H1 (cell line): ENCODE measurements around the gene GMNN.

Source experiments
- CEBPB ChIP-seq: IDR thresholded peaks from 2 replicates; pipeline ENCODE4 v1.6.1; 2012; ENCODE audit warnings: low read depth, low read length
- CTCF ChIP-seq, 3 experiments: IDR thresholded peaks; 1 replicate in 2 of 3; 2 replicates in 1 of 3; pipeline versions ENCODE4 v1.5.1 to v1.6.1; 2011; ENCODE audit warnings: low read length in 3 of 3, mild to moderate bottlenecking in 3 of 3, inconsistent platforms in 2 of 3, low read depth in 1 of 3, moderate library complexity in 1 of 3; ENCODE audit not compliant: insufficient read depth in 1 of 3; ENCODE audit errors: control extremely low read depth in 1 of 3
- EP300 ChIP-seq, 2 experiments: IDR thresholded peaks; 1 replicate in 1 of 2; 2 replicates in 1 of 2; pipeline ENCODE4 v1.6.1; 2011 to 2012; ENCODE audit warnings: low read depth in 2 of 2, low read length in 2 of 2, mild to moderate bottlenecking in 2 of 2, borderline replicate concordance in 1 of 2, inconsistent platforms in 1 of 2, moderate library complexity in 1 of 2
- JUND ChIP-seq: IDR thresholded peaks from 2 replicates; pipeline ENCODE4 v1.6.1; 2011; ENCODE audit warnings: mild to moderate bottlenecking, improper control_type of control experiment, low read length

GRCh38 chr6:24827970-24828369 lies 53.2 kb downstream of the GMNN start:
- no peak for TF ChIP-seq CEBPB
- no peak for TF ChIP-seq EP300 (IDR thresholded peaks at IDR 0.05; ENCODE audit: borderline replicate concordance in 1 of 2, low read depth in 2 of 2, low read length in 2 of 2)
- no peak for TF ChIP-seq JUND
- TF ChIP-seq CTCF (IDR thresholded peaks at IDR 0.05; ENCODE audit: control extremely low read depth in 1 of 3, insufficient read depth in 1 of 3, low read depth in 1 of 3, low read length in 3 of 3): no peak
